OCI-LY1 (cell line): ENCODE data around the gene FAM161B.

Experiments
- H2AFZ ChIP-seq: fragments of 200-600 bp; sonication (generic), shearing (Covaris generic); 2 replicates; pipeline ENCODE4 v1.6.0; 2014; ENCODE audit warnings: antibody characterized with exemption, mild to moderate bottlenecking, low read length
- H3F3A ChIP-seq: fragments of 200-600 bp; sonication (generic), shearing (Covaris generic); 2 replicates; pipeline ENCODE4 v1.6.0; 2014; ENCODE audit warnings: mild to moderate bottlenecking, antibody characterized with exemption, low read length, moderate library complexity; ENCODE audit not compliant: insufficient read depth
- H3K27ac ChIP-seq: fragments of 200-600 bp; sonication (generic); 2 replicates; pipeline ENCODE4 v1.5.1; 2014; ENCODE audit warnings: low read length, mixed run types, mild to moderate bottlenecking, low read depth; ENCODE audit not compliant: poor library complexity, severe bottlenecking
- H3K27me3 ChIP-seq: fragments of 200-600 bp; sonication (generic); 2 replicates; pipeline ENCODE4 v1.6.0; 2014; ENCODE audit warnings: antibody characterized with exemption, mild to moderate bottlenecking, low read length, moderate library complexity; ENCODE audit not compliant: insufficient read depth
- H3K36me3 ChIP-seq: fragments of 200-600 bp; sonication (generic); 2 replicates; pipeline ENCODE4 v1.6.1; 2014; ENCODE audit warnings: mild to moderate bottlenecking, antibody characterized with exemption, low read length, moderate library complexity, mixed read lengths; ENCODE audit not compliant: insufficient read depth
- H3K4me1 ChIP-seq: fragments of 200-600 bp; sonication (generic); 2 replicates; pipeline ENCODE4 v1.5.1; 2014; ENCODE audit warnings: mild to moderate bottlenecking, low read length, moderate library complexity; ENCODE audit not compliant: insufficient read depth, severe bottlenecking
- H3K4me2 ChIP-seq: fragments of 200-600 bp; sonication (generic), shearing (Covaris generic); 2 replicates; pipeline ENCODE4 v1.6.1; 2014; ENCODE audit warnings: low read length
- H3K4me3 ChIP-seq: fragments of 200-600 bp; sonication (generic); 2 replicates; pipeline ENCODE4 v1.5.1; 2014; ENCODE audit warnings: low read length, low read depth, mild to moderate bottlenecking, mixed read lengths; ENCODE audit not compliant: poor library complexity, severe bottlenecking
- H3K79me2 ChIP-seq: fragments of 200-600 bp; shearing (Covaris generic); 2 replicates; pipeline ENCODE4 v1.6.1; 2016; ENCODE audit warnings: mixed run types, low read length, mixed read lengths; ENCODE audit not compliant: insufficient read depth
- H3K9ac ChIP-seq: fragments of 200-600 bp; sonication (generic), shearing (Covaris generic); 2 replicates; pipeline ENCODE4 v1.6.1; 2014; ENCODE audit warnings: mild to moderate bottlenecking, low read length, mixed read lengths
- H3K9me2 ChIP-seq: fragments of 200-600 bp; sonication (generic), shearing (Covaris generic); 2 replicates; pipeline ENCODE4 v1.6.1; 2014; ENCODE audit warnings: low read depth, mild to moderate bottlenecking, low read length, mixed read lengths
- H3K9me3 ChIP-seq: fragments of 200-600 bp; shearing (Covaris generic); 2 replicates; pipeline ENCODE4 v1.6.1; 2014; ENCODE audit warnings: low read length, mixed read lengths
- H4K20me1 ChIP-seq: fragments of 200-600 bp; sonication (generic), shearing (Covaris generic); 2 replicates; pipeline ENCODE4 v1.6.0; 2016; ENCODE audit warnings: mild to moderate bottlenecking, low read length; ENCODE audit not compliant: insufficient read depth
- EZH2 ChIP-seq: fragments of 200-600 bp; sonication (generic), shearing (Covaris generic); IDR thresholded peaks from 2 replicates; pipeline ENCODE4 v1.8.0; 2017; ENCODE audit warnings: borderline replicate concordance, mixed run types, mild to moderate bottlenecking, antibody characterized with exemption, low read length, moderate library complexity, mixed read lengths
- TF ChIP-seq, protein P1 (sequence below): fragments of 200-600 bp; sonication (generic), shearing (Covaris generic); IDR thresholded peaks from 2 replicates; pipeline ENCODE4 v1.5.1; 2017; ENCODE audit warnings: mild to moderate bottlenecking, antibody characterized with exemption, low read length, moderate library complexity, mixed read lengths

FAM161B gene, protein sequence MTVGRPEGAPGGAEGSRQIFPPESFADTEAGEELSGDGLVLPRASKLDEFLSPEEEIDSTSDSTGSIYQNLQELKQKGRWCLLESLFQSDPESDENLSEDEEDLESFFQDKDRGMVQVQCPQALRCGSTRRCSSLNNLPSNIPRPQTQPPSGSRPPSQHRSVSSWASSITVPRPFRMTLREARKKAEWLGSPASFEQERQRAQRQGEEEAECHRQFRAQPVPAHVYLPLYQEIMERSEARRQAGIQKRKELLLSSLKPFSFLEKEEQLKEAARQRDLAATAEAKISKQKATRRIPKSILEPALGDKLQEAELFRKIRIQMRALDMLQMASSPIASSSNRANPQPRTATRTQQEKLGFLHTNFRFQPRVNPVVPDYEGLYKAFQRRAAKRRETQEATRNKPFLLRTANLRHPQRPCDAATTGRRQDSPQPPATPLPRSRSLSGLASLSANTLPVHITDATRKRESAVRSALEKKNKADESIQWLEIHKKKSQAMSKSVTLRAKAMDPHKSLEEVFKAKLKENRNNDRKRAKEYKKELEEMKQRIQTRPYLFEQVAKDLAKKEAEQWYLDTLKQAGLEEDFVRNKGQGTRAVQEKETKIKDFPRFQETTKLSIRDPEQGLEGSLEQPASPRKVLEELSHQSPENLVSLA

DNA sequence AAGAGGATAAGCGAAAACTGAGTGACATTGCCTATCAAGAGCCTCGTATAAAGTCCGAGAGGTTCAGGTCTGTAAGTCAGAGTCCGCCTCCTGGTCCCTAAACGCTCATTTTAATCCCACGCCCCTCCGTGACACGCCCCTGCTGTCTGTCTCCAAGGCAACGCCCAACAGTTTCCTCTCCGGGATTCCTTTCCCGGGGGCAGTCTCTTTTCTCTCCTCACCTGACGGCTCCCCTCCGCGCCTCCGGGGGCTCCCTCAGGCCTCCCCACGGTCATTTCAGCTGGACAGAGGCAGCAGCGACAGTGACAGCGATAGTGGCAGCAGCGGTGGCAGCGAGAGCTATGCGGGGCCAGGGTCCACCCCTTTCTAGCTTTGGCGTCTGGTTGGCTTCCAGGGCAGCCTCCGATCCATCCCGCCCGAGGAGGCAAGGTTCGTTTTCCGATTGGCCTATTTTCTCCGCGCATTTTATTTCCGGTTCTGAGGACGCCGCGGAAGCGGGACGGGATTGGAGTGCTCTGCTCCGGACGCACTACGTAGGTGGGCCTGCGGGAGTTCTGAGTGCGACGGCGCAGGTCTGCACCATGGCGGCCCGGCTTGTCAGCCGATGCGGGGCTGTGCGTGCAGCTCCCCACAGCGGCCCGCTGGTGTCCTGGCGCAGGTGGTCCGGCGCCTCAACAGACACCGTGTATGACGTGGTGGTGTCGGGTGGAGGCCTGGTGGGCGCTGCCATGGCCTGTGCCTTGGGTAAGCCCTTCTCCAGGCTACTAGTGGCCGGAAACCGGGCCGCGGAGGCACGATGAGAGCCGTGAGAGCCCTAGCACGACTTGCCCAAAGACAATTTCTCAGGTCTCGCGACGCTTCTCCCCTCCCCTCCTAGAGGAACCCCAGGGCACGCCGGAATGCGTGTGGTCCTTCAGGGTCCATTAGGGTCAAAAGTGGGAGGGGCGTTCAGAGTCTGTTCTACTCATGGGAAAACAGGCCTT is at the start of gene FAM161B, which contains the start of gene COQ6:
Gene FAM161B, minus strand, starts transcription at position 343 of the 983 bp plus-strand sequence. Its CDS starts 68 bp downstream, at position 275.
Gene COQ6, plus strand, starts transcription at position 551 of the 983 bp plus-strand sequence. Its CDS starts 31 bp downstream, at position 582.
- Histone ChIP-seq H3K9ac (peak within 1 kb of the TSS; percentile 63), H3K36me3 (peaks cover 11% of the 10 kb centered on the region; the same call in 1 of the 2 replicates), H3K4me3 (peak within 1 kb of the TSS; percentile 84), H3K27ac (peak within 1 kb of the TSS; percentile 69), H3K27me3 (no peaks in the 10 kb centered on the region), H3K9me3 (no peaks in the 10 kb centered on the region), H4K20me1 (no peaks in the 10 kb centered on the region), H3K4me1 (peaks cover 15% of the 10 kb centered on the region), H3K4me2 (peak within 1 kb of the TSS; percentile 80), H2AFZ (peak within 1 kb of the TSS; percentile 96), H3K79me2 (no peaks in the 10 kb centered on the region), H3K9me2 (no peaks in the 10 kb centered on the region), H3F3A (no peaks in the 10 kb centered on the region)
- TF ChIP-seq, protein P1, sequence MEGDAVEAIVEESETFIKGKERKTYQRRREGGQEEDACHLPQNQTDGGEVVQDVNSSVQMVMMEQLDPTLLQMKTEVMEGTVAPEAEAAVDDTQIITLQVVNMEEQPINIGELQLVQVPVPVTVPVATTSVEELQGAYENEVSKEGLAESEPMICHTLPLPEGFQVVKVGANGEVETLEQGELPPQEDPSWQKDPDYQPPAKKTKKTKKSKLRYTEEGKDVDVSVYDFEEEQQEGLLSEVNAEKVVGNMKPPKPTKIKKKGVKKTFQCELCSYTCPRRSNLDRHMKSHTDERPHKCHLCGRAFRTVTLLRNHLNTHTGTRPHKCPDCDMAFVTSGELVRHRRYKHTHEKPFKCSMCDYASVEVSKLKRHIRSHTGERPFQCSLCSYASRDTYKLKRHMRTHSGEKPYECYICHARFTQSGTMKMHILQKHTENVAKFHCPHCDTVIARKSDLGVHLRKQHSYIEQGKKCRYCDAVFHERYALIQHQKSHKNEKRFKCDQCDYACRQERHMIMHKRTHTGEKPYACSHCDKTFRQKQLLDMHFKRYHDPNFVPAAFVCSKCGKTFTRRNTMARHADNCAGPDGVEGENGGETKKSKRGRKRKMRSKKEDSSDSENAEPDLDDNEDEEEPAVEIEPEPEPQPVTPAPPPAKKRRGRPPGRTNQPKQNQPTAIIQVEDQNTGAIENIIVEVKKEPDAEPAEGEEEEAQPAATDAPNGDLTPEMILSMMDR = 0 out of 2 replicates have a peak, but pooled peaks have one; percentile 18
- no peak for TF ChIP-seq EZH2

DNA sequence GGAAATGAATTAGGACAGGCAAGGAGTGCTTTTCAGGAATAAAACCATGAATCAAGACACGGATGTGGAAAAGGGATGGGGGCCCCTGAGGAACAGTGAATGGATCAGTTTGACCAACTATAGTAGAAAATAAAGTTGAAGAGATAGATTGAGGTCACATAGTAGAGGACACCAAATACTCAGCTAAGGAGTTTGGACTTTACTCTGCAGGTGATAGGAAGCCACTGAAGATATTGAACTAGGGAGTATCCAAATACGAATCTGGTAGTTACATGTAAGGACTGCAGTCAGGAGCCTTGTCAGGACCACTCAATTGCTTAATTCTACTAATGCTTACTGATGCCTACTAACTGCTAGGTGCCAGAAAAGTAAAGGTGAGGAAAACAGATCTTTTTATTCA is 48.8 kb upstream of the FAM161B start:
- H3F3A ChIP-seq = no peaks in the 10 kb centered on the region
- H3K9me3 ChIP-seq = no peaks in the 10 kb centered on the region
- no peaks in the 10 kb centered on the region for H3K79me2 ChIP-seq
- H3K27ac ChIP-seq = no peak overlapping the region
- H2AFZ ChIP-seq = no peak overlapping the region
- H4K20me1 ChIP-seq = no peaks in the 10 kb centered on the region
- H3K4me3 ChIP-seq = no peak overlapping the region
- H3K36me3 ChIP-seq = peaks cover 11% of the 10 kb centered on the region; the same call in 1 of the 2 replicates
- H3K4me2 ChIP-seq = no peak overlapping the region
- no peaks in the 10 kb centered on the region for H3K27me3 ChIP-seq
- H3K9me2 ChIP-seq = no peaks in the 10 kb centered on the region
- H3K4me1 ChIP-seq = peaks cover 16% of the 10 kb centered on the region
- H3K9ac ChIP-seq = no peak overlapping the region
- TF ChIP-seq, protein P1 = no peak
- TF ChIP-seq EZH2 = no peak

DNA sequence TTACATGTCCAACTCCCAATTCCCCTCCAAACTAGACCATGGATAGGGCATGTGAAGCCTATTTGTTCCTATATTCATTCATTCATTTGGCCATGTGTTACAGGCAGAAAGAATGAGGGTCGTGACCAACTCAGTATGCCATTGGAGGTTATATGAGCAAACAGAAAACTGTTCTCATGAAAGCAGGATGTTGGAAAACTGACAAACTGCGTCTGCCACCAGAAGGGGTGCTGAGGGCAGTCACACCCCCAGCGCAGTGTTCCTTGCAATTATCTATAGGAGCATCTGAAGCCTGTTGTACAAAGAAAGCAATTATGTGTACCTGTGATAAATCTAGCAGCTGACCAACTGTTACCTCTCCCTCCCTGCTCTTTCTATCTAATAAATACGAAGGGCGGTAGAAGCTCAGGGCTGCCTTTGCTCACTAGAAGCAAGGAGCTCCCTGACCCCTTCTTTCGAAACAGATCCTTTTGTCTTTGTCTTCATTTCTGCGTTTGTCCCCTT is 48.1 kb upstream of the FAM161B start:
- no peaks in the 10 kb centered on the region for H3K27me3 ChIP-seq
- H3K9me2 ChIP-seq = no peaks in the 10 kb centered on the region
- peaks cover 11% of the 10 kb centered on the region; the same call in 1 of the 2 replicates for H3K36me3 ChIP-seq
- H3K9ac ChIP-seq = no peak overlapping the region
- no peaks in the 10 kb centered on the region for H3F3A ChIP-seq
- H2AFZ ChIP-seq = no peak overlapping the region
- TF ChIP-seq EZH2 = no peak
- TF ChIP-seq, protein P1 = no peak
- no peaks in the 10 kb centered on the region for H4K20me1 ChIP-seq
- no peak overlapping the region for H3K4me2 ChIP-seq
- H3K9me3 ChIP-seq = no peaks in the 10 kb centered on the region
- no peak overlapping the region for H3K27ac ChIP-seq
- no peaks in the 10 kb centered on the region for H3K79me2 ChIP-seq
- peaks cover 16% of the 10 kb centered on the region for H3K4me1 ChIP-seq
- H3K4me3 ChIP-seq = no peak overlapping the region
